ENCODE data around the gene STON1. TPM values are rescaled to one million over a fixed set of nuclear protein-coding genes. Genes with fewer than 3 reads are reported as not detected.

The STON1 gene
- total and polyA plus RNA-seq, 2 of the 8 experiments (the other 6 are each of a cell fraction or from before 2014, with no cell fraction given) = 5.0 to 10.1 TPM

GRCh38 chr2:48578313-48578712 lies 48.4 kb downstream of the STON1 start:
- H3K4me3 ChIP-seq (ENCODE audit: extremely low read depth in 1 of 4, insufficient read depth in 2 of 4, low read depth in 3 of 4, low read length in 4 of 4) = no peak overlapping the region
- H2AFZ ChIP-seq (ENCODE audit: low read length) = no peak overlapping the region
- TF ChIP-seq RFX5 (IDR thresholded peaks at IDR 0.05; ENCODE audit: borderline replicate concordance, low read depth, low read length) = no peak
- H3K23ac ChIP-seq (ENCODE audit: insufficient read length) = no peak overlapping the region
- H3K79me2 ChIP-seq (ENCODE audit: control insufficient read depth in 1 of 2, insufficient read depth in 2 of 2, low read length in 2 of 2) = no peaks in the 10 kb centered on the region
- H3K4me2 ChIP-seq (ENCODE audit: insufficient read depth in 1 of 2, low read depth in 2 of 2, low read length in 2 of 2) = no peak overlapping the region
- no peak overlapping the region for H3K4ac ChIP-seq (replicated peaks; ENCODE audit: insufficient read length, low read depth, low read length)
- H3K79me1 ChIP-seq (ENCODE audit: low read depth, low read length) = no peaks in the 10 kb centered on the region
- DNase-seq (ENCODE audit: low read depth in 1 of 2, low spot score in 2 of 2) (no peak), FAIRE-seq (no peak)
- no peaks in the 10 kb centered on the region for H3K4me1 ChIP-seq (replicated peaks in 1 of 4; ENCODE audit: control insufficient read depth in 3 of 4, insufficient read depth in 4 of 4, low read length in 3 of 4)
- H2BK12ac ChIP-seq (ENCODE audit: low read depth, low read length) = no peak overlapping the region
- no peak overlapping the region for H3K18ac ChIP-seq (ENCODE audit: extremely low read depth, low read length)
- H4K20me1 ChIP-seq (replicated peaks in 1 of 2; ENCODE audit: control insufficient read depth in 1 of 2, insufficient read depth in 2 of 2, low read length in 2 of 2) = no peaks in the 10 kb centered on the region
- no peaks in the 10 kb centered on the region for H3K23me2 ChIP-seq (ENCODE audit: low read depth, low read length)
- ChIA-PET CTCF (ENCODE audit: partially characterized antibody) (interaction anchor here (0.7 to 1.3 kb wide), 4 partner anchors 9 to 22 kb away, joined by 3 to 4 read pairs (median 3); no protein-coding TSS in a partner anchor), POLR2A (ENCODE audit: partially characterized antibody) (no interaction called here)
- no peak overlapping the region for H4K5ac ChIP-seq (ENCODE audit: insufficient read length, low read depth, low read length)
- 83 to 100% methylated on average over 1 to 3 of the region's 4 CpGs for WGBS, 2 experiments (ENCODE audit: extremely low coverage in 1 of 2, insufficient coverage in 1 of 2, insufficient read length in 1 of 2, insufficient replicate concordance in 2 of 2, low coverage in 1 of 2, low lambda C conversion rate in 2 of 2, missing lambda C conversion rate in 1 of 2)
- no peaks in the 10 kb centered on the region for H3K27me3 ChIP-seq (replicated peaks in 1 of 4; ENCODE audit: control insufficient read depth in 3 of 4, extremely low read depth in 1 of 4, insufficient read depth in 3 of 4, low read length in 3 of 4)
- no peak overlapping the region for H2BK120ac ChIP-seq (replicated peaks; ENCODE audit: low read depth, low read length)
- H2AK5ac ChIP-seq (ENCODE audit: low read depth, low read length) = no peak overlapping the region
- no peaks in the 10 kb centered on the region for H3K9me3 ChIP-seq (ENCODE audit: insufficient read depth in 2 of 2, low read depth in 1 of 2, low read length in 1 of 2)
- H2BK5ac ChIP-seq (ENCODE audit: low read depth, low read length) = no peak overlapping the region
- H3K56ac ChIP-seq (replicated peaks; ENCODE audit: insufficient read length, low read depth, low read length) = no peak overlapping the region
- H3K36me3 ChIP-seq (ENCODE audit: control insufficient read depth in 2 of 4, insufficient read depth in 4 of 4, low read length in 3 of 4) = peaks cover 0 to 5% (median 2%) of the 10 kb centered on the region in 4 experiments; a peak in 2 of 8 replicates
- H2BK15ac ChIP-seq (ENCODE audit: low read length) = no peak overlapping the region
- no peak overlapping the region for H3K27ac ChIP-seq (ENCODE audit: low read depth, low read length)
- H4K8ac ChIP-seq (ENCODE audit: extremely low read depth, insufficient read depth, low read length) = no peak overlapping the region
- no peak overlapping the region for H2BK20ac ChIP-seq (ENCODE audit: low read length)
- H4K91ac ChIP-seq (replicated peaks; ENCODE audit: insufficient read length, low read length) = no peak overlapping the region
- H3K14ac ChIP-seq (ENCODE audit: insufficient read length) = no peak overlapping the region
- H3K9ac ChIP-seq (replicated peaks in 1 of 4; ENCODE audit: extremely low read depth in 1 of 4, low read depth in 3 of 4, low read length in 3 of 4) = no peak overlapping the region
